GM12878 (cell line): ENCODE measurements around the gene UGT1A8.

ENCODE experiments used
- CHD2 ChIP-seq: IDR thresholded peaks from 2 replicates; pipeline ENCODE4 v1.6.1; 2011; ENCODE audit warnings: low read depth, low read length, improper control_type of control experiment, borderline replicate concordance
- CREB1 ChIP-seq: IDR thresholded peaks from 2 replicates; pipeline ENCODE4 v1.6.1; 2012; ENCODE audit warnings: low read depth, mild to moderate bottlenecking, inconsistent platforms
- EZH2 ChIP-seq: IDR thresholded peaks from 2 replicates; pipeline ENCODE4 v1.6.1; 2012; ENCODE audit warnings: low read depth, mild to moderate bottlenecking, control low read depth, inconsistent platforms, low read length, borderline replicate concordance; ENCODE audit not compliant: control insufficient read depth
- JUND ChIP-seq: IDR thresholded peaks from 2 replicates; pipeline ENCODE4 v1.6.1; 2012; ENCODE audit warnings: low read depth, mild to moderate bottlenecking, low read length, improper control_type of control experiment, moderate library complexity
- PML ChIP-seq: IDR thresholded peaks from 2 replicates; pipeline ENCODE4 v1.6.1; 2012; ENCODE audit warnings: low read length, inconsistent platforms
- POLR2A ChIP-seq: IDR thresholded peaks from 2 replicates; pipeline ENCODE4 v1.6.1; 2011; ENCODE audit warnings: low read depth, mild to moderate bottlenecking, low read length
- POLR2AphosphoS5 ChIP-seq: IDR thresholded peaks from 2 replicates; pipeline ENCODE4 v1.6.1; 2011; ENCODE audit warnings: mild to moderate bottlenecking, low read length, inconsistent platforms
- RBBP5 ChIP-seq: fragments of 200-600 bp; sonication (generic); conservative IDR thresholded peaks from 2 replicates; pipeline ENCODE4 v1.6.1; 2016
- ZNF207 ChIP-seq: fragments of 450-650 bp; IDR thresholded peaks from 2 replicates; pipeline ENCODE4 v1.6.1; 2014; ENCODE audit warnings: antibody characterized with exemption, mild to moderate bottlenecking, borderline replicate concordance
- ZNF384 ChIP-seq: IDR thresholded peaks from 2 replicates; pipeline ENCODE4 v1.6.1; 2012; ENCODE audit warnings: low read depth, mild to moderate bottlenecking, low read length, improper control_type of control experiment, borderline replicate concordance
- ZNF592 ChIP-seq: fragments of 450-650 bp; IDR thresholded peaks from 2 replicates; pipeline ENCODE4 v1.6.1; 2017; ENCODE audit warnings: mild to moderate bottlenecking, moderate library complexity
- TF ChIP-seq, protein P1 (sequence below): IDR thresholded peaks from 2 replicates; pipeline ENCODE4 v1.6.1; 2012; ENCODE audit warnings: mild to moderate bottlenecking, low read depth, low read length
- TF ChIP-seq, protein P2 (sequence below), 3 experiments: IDR thresholded peaks in 2 of 3; conservative IDR thresholded peaks in 1 of 3; 2 replicates each; pipeline ENCODE4 v1.5.1; 2011; ENCODE audit warnings: low read depth in 3 of 3, low read length in 3 of 3, mild to moderate bottlenecking in 3 of 3, control low read depth in 2 of 3, moderate library complexity in 2 of 3, inconsistent platforms in 1 of 3, mixed read lengths in 1 of 3; ENCODE audit not compliant: control insufficient read depth in 2 of 3, insufficient read depth in 1 of 3; ENCODE audit errors: extremely low read depth in 1 of 3

DNA sequence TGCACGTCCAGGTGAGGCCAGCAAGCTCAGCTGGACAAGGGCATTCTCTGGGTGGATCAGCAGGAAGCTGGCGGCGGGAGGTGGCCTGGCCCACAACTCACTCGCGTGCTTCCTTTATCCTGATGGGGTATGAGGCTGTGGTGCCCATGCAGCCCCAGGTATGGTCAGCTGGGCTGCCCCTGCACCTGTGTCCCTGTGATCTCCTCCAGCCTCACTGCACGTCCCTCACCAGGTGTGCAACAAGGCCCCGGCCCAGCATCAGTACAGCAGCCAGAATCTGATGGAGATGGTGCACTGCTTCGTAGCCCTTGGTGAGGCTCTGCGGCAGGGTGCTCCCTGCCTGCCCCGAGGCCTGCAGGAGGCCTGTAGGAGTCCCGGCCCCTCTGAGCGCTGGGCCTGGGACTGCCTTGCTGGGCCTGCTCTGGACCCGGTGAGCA is 178.3 kb downstream of the UGT1A8 start:
- TF ChIP-seq JUND (no peak), ZNF592 (no peak), EZH2 (no peak), PML (no peak), POLR2AphosphoS5 (no peak), CHD2 (no peak), ZNF207 (no peak), CREB1 (no peak), RBBP5 (no peak), ZNF384 (no peak), POLR2A (no peak)
- TF ChIP-seq, protein P1, sequence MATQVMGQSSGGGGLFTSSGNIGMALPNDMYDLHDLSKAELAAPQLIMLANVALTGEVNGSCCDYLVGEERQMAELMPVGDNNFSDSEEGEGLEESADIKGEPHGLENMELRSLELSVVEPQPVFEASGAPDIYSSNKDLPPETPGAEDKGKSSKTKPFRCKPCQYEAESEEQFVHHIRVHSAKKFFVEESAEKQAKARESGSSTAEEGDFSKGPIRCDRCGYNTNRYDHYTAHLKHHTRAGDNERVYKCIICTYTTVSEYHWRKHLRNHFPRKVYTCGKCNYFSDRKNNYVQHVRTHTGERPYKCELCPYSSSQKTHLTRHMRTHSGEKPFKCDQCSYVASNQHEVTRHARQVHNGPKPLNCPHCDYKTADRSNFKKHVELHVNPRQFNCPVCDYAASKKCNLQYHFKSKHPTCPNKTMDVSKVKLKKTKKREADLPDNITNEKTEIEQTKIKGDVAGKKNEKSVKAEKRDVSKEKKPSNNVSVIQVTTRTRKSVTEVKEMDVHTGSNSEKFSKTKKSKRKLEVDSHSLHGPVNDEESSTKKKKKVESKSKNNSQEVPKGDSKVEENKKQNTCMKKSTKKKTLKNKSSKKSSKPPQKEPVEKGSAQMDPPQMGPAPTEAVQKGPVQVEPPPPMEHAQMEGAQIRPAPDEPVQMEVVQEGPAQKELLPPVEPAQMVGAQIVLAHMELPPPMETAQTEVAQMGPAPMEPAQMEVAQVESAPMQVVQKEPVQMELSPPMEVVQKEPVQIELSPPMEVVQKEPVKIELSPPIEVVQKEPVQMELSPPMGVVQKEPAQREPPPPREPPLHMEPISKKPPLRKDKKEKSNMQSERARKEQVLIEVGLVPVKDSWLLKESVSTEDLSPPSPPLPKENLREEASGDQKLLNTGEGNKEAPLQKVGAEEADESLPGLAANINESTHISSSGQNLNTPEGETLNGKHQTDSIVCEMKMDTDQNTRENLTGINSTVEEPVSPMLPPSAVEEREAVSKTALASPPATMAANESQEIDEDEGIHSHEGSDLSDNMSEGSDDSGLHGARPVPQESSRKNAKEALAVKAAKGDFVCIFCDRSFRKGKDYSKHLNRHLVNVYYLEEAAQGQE, result no peak
- TF ChIP-seq, protein P2, sequence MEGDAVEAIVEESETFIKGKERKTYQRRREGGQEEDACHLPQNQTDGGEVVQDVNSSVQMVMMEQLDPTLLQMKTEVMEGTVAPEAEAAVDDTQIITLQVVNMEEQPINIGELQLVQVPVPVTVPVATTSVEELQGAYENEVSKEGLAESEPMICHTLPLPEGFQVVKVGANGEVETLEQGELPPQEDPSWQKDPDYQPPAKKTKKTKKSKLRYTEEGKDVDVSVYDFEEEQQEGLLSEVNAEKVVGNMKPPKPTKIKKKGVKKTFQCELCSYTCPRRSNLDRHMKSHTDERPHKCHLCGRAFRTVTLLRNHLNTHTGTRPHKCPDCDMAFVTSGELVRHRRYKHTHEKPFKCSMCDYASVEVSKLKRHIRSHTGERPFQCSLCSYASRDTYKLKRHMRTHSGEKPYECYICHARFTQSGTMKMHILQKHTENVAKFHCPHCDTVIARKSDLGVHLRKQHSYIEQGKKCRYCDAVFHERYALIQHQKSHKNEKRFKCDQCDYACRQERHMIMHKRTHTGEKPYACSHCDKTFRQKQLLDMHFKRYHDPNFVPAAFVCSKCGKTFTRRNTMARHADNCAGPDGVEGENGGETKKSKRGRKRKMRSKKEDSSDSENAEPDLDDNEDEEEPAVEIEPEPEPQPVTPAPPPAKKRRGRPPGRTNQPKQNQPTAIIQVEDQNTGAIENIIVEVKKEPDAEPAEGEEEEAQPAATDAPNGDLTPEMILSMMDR (IDR thresholded peaks at IDR 0.05 in 2 of 3, conservative IDR thresholded peaks at IDR 0.05 in 1 of 3; ENCODE audit: control insufficient read depth in 2 of 3, extremely low read depth in 1 of 3, insufficient read depth in 1 of 3, low read depth in 3 of 3, low read length in 3 of 3), result no peak
